A549 treated with AZD9567 at 1 μM for 4 hours (cell line): ENCODE measurements around the gene ZNF341. TPM values are rescaled to one million over a fixed set of nuclear protein-coding genes. Genes with fewer than 3 reads are reported as not detected.

Experiments used
- total RNA-seq: library from RNA; stranded (reverse); fragments of 200-300 nt; extraction: Qiagen RNA extraction; gene quantifications from 5 replicates; pipeline ENCODE4 v1.2.3, GENCODE V29; 2022; ENCODE audit not compliant: insufficient read depth

ZNF341 gene
- 1.8 to 3.5 TPM (median 3.0 TPM) in 5 replicates for total RNA-seq

GRCh38 chr20:33731693-33732165, at the start of gene ZNF341:
TSS of gene ZNF341 (plus strand) at chr20:33731996. CDS start at chr20:33732022, 26 bp downstream.

GRCh38 chr20:33686100-33686983, 45.5 kb upstream of the ZNF341 start, which contains the start of gene E2F1:
TSS of gene E2F1 (minus strand) at chr20:33686385. CDS start at chr20:33686264, 121 bp downstream.

GRCh38 chr20:33719989-33720709, 11.6 kb upstream of the ZNF341 start, which contains the start of gene PXMP4:
TSS of gene PXMP4 (minus strand) at chr20:33720310. CDS start at chr20:33720207, 103 bp downstream.

GRCh38 chr20:33810885-33811775, 79.3 kb downstream of the ZNF341 start, which contains the start of gene CHMP4B:
TSS of gene CHMP4B (plus strand) at chr20:33811348. CDS start at chr20:33811469, 121 bp downstream.

Other genes with a start within 250 kb of the ZNF341 start
- gene CBFA2T2, start 241.9 kb upstream of the ZNF341 start, total RNA-seq, result 4.5 to 7.6 TPM (median 6.6 TPM) in 5 replicates
- gene C20orf144, start 69.7 kb upstream of the ZNF341 start, total RNA-seq, result 0.06 to 0.07 TPM (median 0.07 TPM) in 3 of 5 replicates, not detected in the others
- gene ACTL10, start 65.1 kb upstream of the ZNF341 start, total RNA-seq, result 0.05 TPM in 1 of 5 replicates, not detected in the others
- 8.3 to 15.0 TPM (median 13.7 TPM) in 5 replicates for gene NECAB3, start 57.6 kb upstream of the ZNF341 start, total RNA-seq
- 25.2 to 33.1 TPM (median 30.8 TPM) in 5 replicates for gene E2F1, start 45.6 kb upstream of the ZNF341 start, total RNA-seq
- gene PXMP4, start 11.7 kb upstream of the ZNF341 start, total RNA-seq, result 6.3 to 7.4 TPM (median 6.4 TPM) in 5 replicates
- gene CHMP4B, start 79.4 kb downstream of the ZNF341 start, total RNA-seq, result 132 to 158 TPM (median 154 TPM) in 5 replicates